GM15510 (cell line): Measurements from ENCODE around the gene MAP2K5.

ENCODE experiments used
- POLR2A ChIP-seq: IDR thresholded peaks from 3 replicates; pipeline ENCODE4 v1.6.1; 2011; ENCODE audit warnings: borderline replicate concordance; ENCODE audit not compliant: insufficient read length; ENCODE audit errors: extremely low read depth

MAP2K5 gene

GRCh38 chr15:67660446-67660845 lies 117.9 kb downstream of the MAP2K5 start:
- TF ChIP-seq POLR2A = no peak

- TF ChIP-seq POLR2A = no peak
Observed at GRCh38 chr15:67660874-67661606, 118.5 kb downstream of the MAP2K5 start.

GRCh38 chr15:67670647-67671305 lies 128.3 kb downstream of the MAP2K5 start:
- TF ChIP-seq POLR2A = no peak

GRCh38 chr15:67674983-67675382 lies 132.5 kb downstream of the MAP2K5 start:
- no peak for TF ChIP-seq POLR2A

DNA sequence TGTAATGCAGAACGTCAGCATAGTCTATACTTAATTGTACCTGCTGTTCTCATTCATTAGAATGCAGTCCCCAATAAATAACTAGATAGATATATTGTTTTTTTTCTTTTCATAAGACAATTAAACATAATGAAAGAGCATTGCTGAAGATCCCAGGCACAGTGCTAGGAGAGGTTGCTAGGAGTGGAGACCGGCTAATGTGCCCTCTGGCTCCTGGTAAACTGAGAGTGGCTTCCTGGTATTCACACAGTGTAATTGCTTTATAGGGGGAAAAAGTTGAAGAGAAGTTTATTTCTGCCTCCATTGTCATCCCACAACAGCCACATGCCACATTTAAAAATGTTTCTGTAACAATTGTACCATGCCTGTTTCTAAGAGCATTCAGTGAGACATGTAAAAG lies 135.6 kb downstream of the MAP2K5 start:
- no peak for TF ChIP-seq POLR2A

- no peak for TF ChIP-seq POLR2A
Observed at GRCh38 chr15:67678993-67679392, 136.5 kb downstream of the MAP2K5 start.

- TF ChIP-seq POLR2A = no peak
Observed at GRCh38 chr15:67680641-67681040, 138.1 kb downstream of the MAP2K5 start.

GRCh38 chr15:67685008-67685599 lies 142.6 kb downstream of the MAP2K5 start:
- TF ChIP-seq POLR2A = no peak

- no peak for TF ChIP-seq POLR2A
Observed at GRCh38 chr15:67685716-67686115, 143.2 kb downstream of the MAP2K5 start.

DNA sequence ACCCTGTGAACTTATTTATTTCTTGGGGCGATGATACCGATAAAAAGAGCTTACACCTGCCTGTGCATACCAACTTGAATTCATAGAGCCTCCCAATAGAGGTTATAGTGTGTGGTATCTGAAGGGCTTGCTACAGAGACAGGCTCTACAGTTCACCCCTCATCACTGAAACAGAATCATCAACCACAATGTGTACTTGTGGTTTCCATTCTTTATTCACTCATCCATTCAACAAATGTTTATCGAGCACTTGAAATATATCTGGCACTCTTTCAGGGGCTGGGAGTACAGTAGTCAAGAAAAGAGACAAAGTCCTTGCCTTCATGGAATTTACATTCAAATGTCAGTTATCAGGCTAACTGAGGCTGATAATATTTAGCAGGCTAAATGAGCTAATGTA lies 148.4 kb downstream of the MAP2K5 start:
- no peak for TF ChIP-seq POLR2A

DNA sequence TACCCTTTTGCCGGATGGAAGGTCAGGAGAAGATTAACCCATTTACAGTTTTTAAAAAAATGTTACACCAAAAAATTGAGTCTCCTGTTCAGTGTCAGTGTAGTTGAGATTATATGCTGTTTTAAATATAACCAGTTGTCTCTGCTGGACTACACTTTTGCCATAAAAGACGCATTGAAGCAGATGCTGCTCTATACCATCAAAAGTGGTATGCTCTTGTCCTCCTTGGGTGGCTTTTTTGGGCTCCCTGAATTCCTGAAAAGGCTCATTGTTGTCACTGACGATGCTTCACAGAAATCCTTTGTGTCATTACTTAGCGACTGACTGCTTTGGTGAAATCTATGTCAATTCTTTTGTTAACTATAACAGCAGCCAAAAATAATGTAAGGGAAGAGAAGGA lies 148.9 kb downstream of the MAP2K5 start:
- TF ChIP-seq POLR2A = no peak

DNA sequence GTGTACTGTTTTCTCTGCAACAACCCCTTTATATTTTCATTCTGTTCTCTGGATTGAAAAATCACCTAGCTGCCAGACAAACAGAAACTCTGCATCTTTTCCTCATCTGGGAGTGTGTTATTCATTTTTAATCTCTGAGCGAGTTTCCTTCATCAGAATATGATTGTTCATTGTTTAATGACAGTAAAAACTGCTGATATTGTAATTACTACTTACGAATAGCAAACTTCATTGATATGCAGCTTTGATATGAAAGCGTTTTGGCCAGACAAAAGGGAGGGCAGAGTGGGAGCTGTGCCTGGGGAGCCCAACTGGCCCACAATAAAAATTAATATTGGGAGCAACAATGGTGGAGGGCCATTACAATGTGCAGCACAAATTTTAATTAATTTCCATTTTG lies 150.1 kb downstream of the MAP2K5 start:
- no peak for TF ChIP-seq POLR2A

DNA sequence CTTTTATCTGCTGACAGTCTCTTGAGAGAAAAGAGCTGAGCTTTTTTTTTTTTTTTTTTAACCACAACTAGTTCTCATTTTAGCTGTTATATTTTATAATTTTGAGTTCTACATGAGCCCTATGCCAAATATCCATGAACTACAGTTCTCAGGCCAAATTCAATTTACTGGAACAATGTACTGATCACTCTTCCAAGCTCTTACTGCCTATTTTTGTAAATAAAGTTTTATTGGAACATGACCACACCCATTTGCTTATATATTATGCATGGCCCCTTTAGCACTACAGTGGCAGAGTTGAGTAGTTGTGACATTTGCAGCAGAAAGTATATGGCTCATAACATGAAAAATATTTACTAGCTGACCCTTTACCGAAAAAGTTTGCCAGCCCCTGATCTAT lies 153.6 kb downstream of the MAP2K5 start:
- TF ChIP-seq POLR2A = no peak

DNA sequence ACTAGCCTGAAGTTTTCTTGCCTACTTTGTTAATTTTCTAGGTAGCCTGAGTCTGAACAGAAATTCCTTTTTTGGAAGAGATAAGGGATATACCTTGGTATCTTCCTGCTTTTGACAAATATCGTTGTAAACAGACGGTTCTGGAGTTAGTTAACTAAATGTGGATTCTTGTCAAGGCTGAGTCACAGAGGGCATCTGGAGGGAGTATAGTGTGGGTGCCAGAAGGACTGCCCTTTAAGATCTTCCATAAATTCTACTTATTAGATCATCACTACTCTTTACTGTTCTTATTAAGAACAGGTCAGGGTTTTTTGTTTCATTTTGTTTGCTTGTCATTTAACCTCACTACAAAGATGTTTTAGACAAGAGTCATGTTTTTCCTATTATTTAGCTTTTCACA lies 157.5 kb downstream of the MAP2K5 start:
- TF ChIP-seq POLR2A = no peak

- TF ChIP-seq POLR2A = no peak
Observed at GRCh38 chr15:67701669-67702068, 159.2 kb downstream of the MAP2K5 start.
